Limb (tissue), 2 donors: ENCODE measurements around the gene LRCH2.
"Not testable (repeated sequence)": the region's sequence is repeated elsewhere in the genome, so short reads cannot be mapped to it uniquely, and the experiment has no call there.

Experiments
- DNase-seq, 2 donors: peaks; one replicate each; pipeline ENCODE4 v3.0.0-alpha.2; 2016; ENCODE audit errors: extremely low spot score in 2 of 2

The LRCH2 gene

GRCh38 chrX:115233497-115234455 is at the start of gene LRCH2:
Gene LRCH2, minus strand, starts transcription at chrX:115234096. Its CDS starts 55 bp downstream, at chrX:115234041.
- peak; percentile 21 to 74 for DNase-seq

GRCh38 chrX:115269051-115269683 is 35.3 kb upstream of the LRCH2 start:
- DNase-seq, result no peak

GRCh38 chrX:115268421-115268820 is 34.5 kb upstream of the LRCH2 start:
- DNase-seq, result no peak

- DNase-seq, result no peak
Measured at GRCh38 chrX:115266300-115266699, 32.4 kb upstream of the LRCH2 start.

GRCh38 chrX:115264009-115264408 is 30.1 kb upstream of the LRCH2 start:
- no peak for DNase-seq

- DNase-seq, result no peak
Measured at GRCh38 chrX:115261148-115261547, 27.3 kb upstream of the LRCH2 start.

- no peak for DNase-seq
Measured at GRCh38 chrX:115260330-115260729, 26.4 kb upstream of the LRCH2 start.

GRCh38 chrX:115259238-115259875 is 25.5 kb upstream of the LRCH2 start:
- no peak for DNase-seq

- DNase-seq, result no peak
Measured at GRCh38 chrX:115257711-115258110, 23.8 kb upstream of the LRCH2 start.

- no peak for DNase-seq
Measured at GRCh38 chrX:115255003-115255402, 21.1 kb upstream of the LRCH2 start.

GRCh38 chrX:115251458-115252233 is 17.8 kb upstream of the LRCH2 start:
- DNase-seq, result no peak

- no peak for DNase-seq
Measured at GRCh38 chrX:115237056-115237455, 3.2 kb upstream of the LRCH2 start.

- no peak for DNase-seq
Measured at GRCh38 chrX:115236560-115236959, 2.7 kb upstream of the LRCH2 start.

GRCh38 chrX:115234461-115234860 is 565 bp upstream of the LRCH2 start:
- no peak for DNase-seq

- no peak for DNase-seq
Measured at GRCh38 chrX:115232933-115233496, 881 bp downstream of the LRCH2 start.

- no peak for DNase-seq
Measured at GRCh38 chrX:115229337-115230003, 4.4 kb downstream of the LRCH2 start.

GRCh38 chrX:115226929-115227328 is 7.0 kb downstream of the LRCH2 start:
- DNase-seq, result no peak

- DNase-seq, result not testable (repeated sequence)
Measured at GRCh38 chrX:115217346-115217745, 16.6 kb downstream of the LRCH2 start.

- DNase-seq, result no peak
Measured at GRCh38 chrX:115214605-115215004, 19.3 kb downstream of the LRCH2 start.

- DNase-seq, result no peak
Measured at GRCh38 chrX:115214151-115214550, 19.7 kb downstream of the LRCH2 start.
